Astrocyte (in vitro differentiated cells and primary cell): ENCODE measurements around the gene LIF. TPM values are rescaled to one million over a fixed set of nuclear protein-coding genes. Genes with fewer than 3 reads are reported as not detected.
A peak's percentile ranks its signal among the peaks of the same experiment; 100 is the strongest.

ENCODE experiments used
- DNase-seq: peaks from one replicate; pipeline ENCODE4 v3.0.0-alpha.2; 2010; ENCODE audit warnings: low read depth
- FAIRE-seq: peaks from 2 replicates; lab custom pipeline; 2011; peaks lifted over from hg19 to GRCh38; lab: Jason Lieb, UNC
- H2AFZ ChIP-seq: 2 replicates; pipeline ENCODE4 v1.6.0; 2012; ENCODE audit warnings: low read depth, low read length, inconsistent platforms
- H3K27ac ChIP-seq: 2 replicates; pipeline ENCODE4 v1.5.1; 2011; ENCODE audit warnings: low read depth, low read length, inconsistent platforms
- H3K27me3 ChIP-seq: 2 replicates; pipeline ENCODE4 v1.6.0; 2011; ENCODE audit warnings: low read length, inconsistent platforms; ENCODE audit not compliant: insufficient read depth
- H3K36me3 ChIP-seq: 2 replicates; pipeline ENCODE4 v1.5.1; 2011; ENCODE audit warnings: low read length, inconsistent platforms; ENCODE audit not compliant: insufficient read depth
- H3K4me1 ChIP-seq: 2 replicates; pipeline ENCODE4 v1.5.1; 2011; ENCODE audit warnings: low read length, inconsistent platforms; ENCODE audit not compliant: insufficient read depth
- H3K4me2 ChIP-seq: 2 replicates; pipeline ENCODE4 v1.6.0; 2012; ENCODE audit warnings: low read length, inconsistent platforms
- H3K4me3 ChIP-seq: 2 replicates; pipeline ENCODE4 v1.5.1; 2011; ENCODE audit warnings: low read depth, mild to moderate bottlenecking, low read length, inconsistent platforms; ENCODE audit not compliant: insufficient read depth
- H3K79me2 ChIP-seq: 2 replicates; pipeline ENCODE4 v1.6.0; 2012; ENCODE audit warnings: mild to moderate bottlenecking, low read length, inconsistent platforms; ENCODE audit not compliant: insufficient read depth
- H3K9ac ChIP-seq: 2 replicates; pipeline ENCODE4 v1.6.0; 2012; ENCODE audit warnings: mild to moderate bottlenecking, low read length, inconsistent platforms
- H3K9me3 ChIP-seq: 2 replicates; pipeline ENCODE4 v1.5.1; 2012; ENCODE audit warnings: low read depth, mild to moderate bottlenecking, low read length, inconsistent platforms; ENCODE audit not compliant: insufficient read depth
- H4K20me1 ChIP-seq: 2 replicates; pipeline ENCODE4 v1.6.0; 2012; ENCODE audit warnings: low read length, inconsistent platforms; ENCODE audit not compliant: insufficient read depth
- H3K27ac Mint-ChIP-seq: one replicate; pipeline ENCODE4 v1.8.0; 2021; ENCODE audit warnings: mild to moderate bottlenecking, mixed read lengths; ENCODE audit not compliant: unreplicated experiment
- H3K27me3 Mint-ChIP-seq: one replicate; pipeline ENCODE4 v1.8.0; 2021; ENCODE audit warnings: low read depth, mixed read lengths; ENCODE audit not compliant: unreplicated experiment
- H3K36me3 Mint-ChIP-seq: one replicate; pipeline ENCODE4 v1.8.0; 2021; ENCODE audit warnings: low read depth, mixed read lengths; ENCODE audit not compliant: unreplicated experiment
- H3K4me1 Mint-ChIP-seq: one replicate; pipeline ENCODE4 v1.8.0; 2021; ENCODE audit warnings: low read depth, mixed read lengths; ENCODE audit not compliant: unreplicated experiment
- H3K4me3 Mint-ChIP-seq: one replicate; pipeline ENCODE4 v1.8.0; 2021; ENCODE audit warnings: mild to moderate bottlenecking, moderate library complexity, mixed read lengths; ENCODE audit not compliant: unreplicated experiment
- H3K9me3 Mint-ChIP-seq: one replicate; pipeline ENCODE4 v1.8.0; 2021; ENCODE audit warnings: mild to moderate bottlenecking, mixed read lengths; ENCODE audit not compliant: unreplicated experiment
- CTCF ChIP-seq: IDR thresholded peaks from 2 replicates; pipeline ENCODE4 v1.5.1; 2011; ENCODE audit warnings: low read depth, mild to moderate bottlenecking, inconsistent platforms, low read length, moderate library complexity; ENCODE audit not compliant: insufficient read depth
- EZH2 ChIP-seq: IDR thresholded peaks from 2 replicates; pipeline ENCODE4 v1.6.1; 2012; ENCODE audit warnings: mild to moderate bottlenecking, low read length, inconsistent platforms; ENCODE audit not compliant: insufficient read depth
- total RNA-seq: library from RNA; stranded (reverse); gene quantifications from 2 replicates; pipeline ENCODE4 v1.2.1, GENCODE V29; 2021

LIF gene
- total RNA-seq, 1 donor from 2014 or later: 63.3 TPM

GRCh38 chr22:30241576-30242371 is 4.8 kb downstream of the LIF start:
- no peak overlapping the region for H2AFZ ChIP-seq
- no peaks in the 10 kb centered on the region for H3K9me3 ChIP-seq
- H3K9ac ChIP-seq: peak overlapping the region; percentile 100
- peak overlapping the region; percentile 100 for H3K4me2 ChIP-seq
- no peak for TF ChIP-seq EZH2
- no peak for TF ChIP-seq CTCF
- Mint-ChIP-seq H3K36me3 (peaks cover 23% of the 10 kb centered on the region), H3K27ac (peak overlapping the region; percentile 86), H3K27me3 (no peaks in the 10 kb centered on the region), H3K4me3 (peak overlapping the region; percentile 40), H3K4me1 (peaks cover 57% of the 10 kb centered on the region), H3K9me3 (no peaks in the 10 kb centered on the region)
- DNase-seq (no peak), FAIRE-seq (no peak)
- no peaks in the 10 kb centered on the region for H3K27me3 ChIP-seq
- peaks cover 80% of the 10 kb centered on the region for H3K4me1 ChIP-seq
- peaks cover 25% of the 10 kb centered on the region for H3K36me3 ChIP-seq
- H3K27ac ChIP-seq: peak overlapping the region; percentile 92
- peaks cover 57% of the 10 kb centered on the region for H3K79me2 ChIP-seq
- H3K4me3 ChIP-seq: peak overlapping the region; percentile 26
- peaks cover 23% of the 10 kb centered on the region for H4K20me1 ChIP-seq

GRCh38 chr22:30240541-30241417 is 5.8 kb downstream of the LIF start:
- H3K4me1 ChIP-seq: peaks cover 89% of the 10 kb centered on the region
- H3K27ac ChIP-seq: peak overlapping the region; percentile 92
- H3K79me2 ChIP-seq: peaks cover 48% of the 10 kb centered on the region
- no peaks in the 10 kb centered on the region for H3K27me3 Mint-ChIP-seq
- no peaks in the 10 kb centered on the region for H3K27me3 ChIP-seq
- no peak for FAIRE-seq
- H3K4me2 ChIP-seq: peak overlapping the region; percentile 100
- peaks cover 23% of the 10 kb centered on the region for H3K36me3 Mint-ChIP-seq
- TF ChIP-seq EZH2 (no peak), CTCF (no peak)
- peak overlapping the region; percentile 100 for H3K9ac ChIP-seq
- H3K9me3 ChIP-seq: no peaks in the 10 kb centered on the region
- no peak for DNase-seq
- peaks cover 66% of the 10 kb centered on the region for H3K4me1 Mint-ChIP-seq
- H4K20me1 ChIP-seq: peaks cover 23% of the 10 kb centered on the region
- no peak overlapping the region for H3K4me3 ChIP-seq
- peak overlapping the region; percentile 72 for H3K27ac Mint-ChIP-seq
- H3K36me3 ChIP-seq: peaks cover 25% of the 10 kb centered on the region
- H3K4me3 Mint-ChIP-seq: peak overlapping the region; percentile 40
- H2AFZ ChIP-seq: no peak overlapping the region
- no peaks in the 10 kb centered on the region for H3K9me3 Mint-ChIP-seq
